ENCODE data around the gene DMP1.

DMP1 gene

DNA sequence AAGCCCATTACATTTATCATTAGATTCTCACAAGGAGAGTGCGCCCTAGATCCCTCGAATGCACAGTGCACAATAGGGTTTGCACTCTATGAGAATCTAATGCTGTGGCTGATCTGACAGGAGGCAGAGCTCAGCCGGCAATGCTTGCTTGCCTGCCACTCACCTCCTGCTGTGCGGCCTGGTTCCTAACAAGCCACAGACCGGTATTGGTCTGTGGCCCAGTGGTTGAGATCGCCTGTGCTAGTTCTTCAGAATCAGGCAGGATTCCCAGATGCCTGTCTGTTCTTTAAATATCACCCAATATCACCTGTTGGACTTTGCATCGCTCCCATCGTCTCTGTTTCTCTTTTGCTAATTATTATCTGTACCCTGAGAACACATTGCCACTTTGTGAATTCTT lies 27.8 kb upstream of the DMP1 start:
- Histone ChIP-seq H3K27me3 (replicated peaks in 2 of 5; ENCODE audit: control insufficient read depth in 4 of 5, insufficient read depth in 5 of 5, low read length in 4 of 5) (no peaks in the 10 kb centered on the region), H3K4me3 (ENCODE audit: control insufficient read depth in 1 of 7, extremely low read depth in 1 of 7, insufficient read depth in 4 of 7, low read depth in 2 of 7, low read length in 6 of 7) (no peak overlapping the region), H3K4me1 (ENCODE audit: control extremely low read depth in 1 of 4, control insufficient read depth in 4 of 4, insufficient read depth in 4 of 4, low read length in 3 of 4) (peaks cover 0 to 7% (median 0%) of the 10 kb centered on the region in 4 experiments), H3K9me3 (ENCODE audit: control extremely low read depth in 1 of 5, control insufficient read depth in 4 of 5, insufficient read depth in 2 of 5, low read depth in 1 of 5, low read length in 4 of 5) (no peaks in the 10 kb centered on the region), H3K36me3 (ENCODE audit: control insufficient read depth in 4 of 4, insufficient read depth in 4 of 4, low read length in 3 of 4) (no peaks in the 10 kb centered on the region), H3K27ac (ENCODE audit: insufficient read depth in 1 of 2, low read depth in 1 of 2, low read length in 2 of 2, poor library complexity in 1 of 2, severe bottlenecking in 2 of 2) (no peak overlapping the region)
- CTCF ChIA-PET, result no interaction called here
- no peak for DNase-seq
- WGBS (ENCODE audit: insufficient coverage), result 98% methylated on average over 8 of the region's 8 CpGs
- POLR2A ChIA-PET, result no interaction called here

DNA sequence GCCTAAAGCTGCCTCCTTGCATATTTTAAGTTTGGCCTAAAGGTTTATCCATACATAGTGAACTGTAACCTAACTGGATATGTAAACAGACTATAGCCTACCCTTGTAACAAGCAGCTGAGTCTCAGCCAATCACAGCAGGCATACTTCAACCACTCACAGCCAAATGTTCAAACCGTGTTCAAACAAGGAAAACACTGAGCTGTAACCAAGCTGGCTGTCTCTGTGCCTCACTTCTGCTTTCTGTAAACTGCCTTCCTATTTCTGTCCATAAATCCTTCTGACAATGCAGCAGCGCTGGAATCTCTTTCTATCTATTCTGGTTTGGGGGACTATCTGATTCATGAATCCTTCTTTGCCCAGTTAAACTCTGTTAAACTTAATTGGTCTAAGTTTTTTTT lies 25.4 kb upstream of the DMP1 start:
- Histone ChIP-seq H3K27me3 (replicated peaks in 2 of 5; ENCODE audit: control insufficient read depth in 4 of 5, insufficient read depth in 5 of 5, low read length in 4 of 5) (no peaks in the 10 kb centered on the region), H3K4me1 (ENCODE audit: control extremely low read depth in 1 of 4, control insufficient read depth in 4 of 4, insufficient read depth in 4 of 4, low read length in 3 of 4) (peaks cover 0 to 7% (median 0%) of the 10 kb centered on the region in 4 experiments), H3K36me3 (ENCODE audit: control insufficient read depth in 4 of 4, insufficient read depth in 4 of 4, low read length in 3 of 4) (no peaks in the 10 kb centered on the region), H3K9me3 (ENCODE audit: control extremely low read depth in 1 of 5, control insufficient read depth in 4 of 5, insufficient read depth in 2 of 5, low read depth in 1 of 5, low read length in 4 of 5) (no peaks in the 10 kb centered on the region), H3K4me3 (ENCODE audit: control insufficient read depth in 1 of 7, extremely low read depth in 1 of 7, insufficient read depth in 4 of 7, low read depth in 2 of 7, low read length in 6 of 7) (no peak overlapping the region), H3K27ac (ENCODE audit: insufficient read depth in 1 of 2, low read depth in 1 of 2, low read length in 2 of 2, poor library complexity in 1 of 2, severe bottlenecking in 2 of 2) (no peak overlapping the region)
- ChIA-PET POLR2A (interaction anchor here (0.5 to 1.5 kb wide), 3 partner anchors 15 to 323 kb away, joined by 3 to 5 read pairs (median 4); partner anchors contain the start of gene DMP1), CTCF (interaction anchor here (0.6 kb wide), 1 partner anchor 10 kb away, joined by 4 read pairs; no protein-coding TSS in a partner anchor)
- DNase-seq, result peak; percentile 3 to 59 (median 49)
- 0% methylated on average over 1 of the region's 2 CpGs for WGBS (ENCODE audit: insufficient coverage)

DNA sequence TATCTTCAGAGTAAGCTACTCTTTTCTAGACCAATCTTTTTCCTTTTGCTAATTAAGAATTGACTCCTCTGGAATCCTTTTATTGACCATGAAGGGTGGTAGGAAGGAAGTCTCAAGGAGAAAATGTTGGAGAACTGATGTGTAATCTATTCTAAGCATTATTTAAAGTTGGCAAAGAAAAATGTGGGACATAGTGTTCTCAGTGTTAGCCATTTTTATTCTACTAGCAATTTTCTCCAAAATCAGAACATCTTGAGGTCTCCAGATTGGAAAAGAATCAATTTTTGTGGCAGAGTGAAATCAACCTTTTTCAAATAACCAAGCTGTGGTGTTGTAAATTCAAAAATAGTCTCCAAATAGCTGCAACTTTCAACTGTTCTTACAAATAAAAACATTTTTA lies 18.4 kb upstream of the DMP1 start:
- H3K36me3 ChIP-seq (ENCODE audit: control insufficient read depth in 4 of 4, insufficient read depth in 4 of 4, low read length in 3 of 4), result no peaks in the 10 kb centered on the region
- no peaks in the 10 kb centered on the region for H3K27me3 ChIP-seq (replicated peaks in 2 of 5; ENCODE audit: control insufficient read depth in 4 of 5, insufficient read depth in 5 of 5, low read length in 4 of 5)
- no peak for DNase-seq
- ChIA-PET CTCF (no interaction called here), POLR2A (no interaction called here)
- H3K4me3 ChIP-seq (ENCODE audit: control insufficient read depth in 1 of 7, extremely low read depth in 1 of 7, insufficient read depth in 4 of 7, low read depth in 2 of 7, low read length in 6 of 7), result no peak overlapping the region
- H3K9me3 ChIP-seq (ENCODE audit: control extremely low read depth in 1 of 5, control insufficient read depth in 4 of 5, insufficient read depth in 2 of 5, low read depth in 1 of 5, low read length in 4 of 5), result no peaks in the 10 kb centered on the region
- H3K27ac ChIP-seq (ENCODE audit: insufficient read depth in 1 of 2, low read depth in 1 of 2, low read length in 2 of 2, poor library complexity in 1 of 2, severe bottlenecking in 2 of 2), result no peak overlapping the region
- H3K4me1 ChIP-seq (ENCODE audit: control extremely low read depth in 1 of 4, control insufficient read depth in 4 of 4, insufficient read depth in 4 of 4, low read length in 3 of 4), result no peaks in the 10 kb centered on the region

DNA sequence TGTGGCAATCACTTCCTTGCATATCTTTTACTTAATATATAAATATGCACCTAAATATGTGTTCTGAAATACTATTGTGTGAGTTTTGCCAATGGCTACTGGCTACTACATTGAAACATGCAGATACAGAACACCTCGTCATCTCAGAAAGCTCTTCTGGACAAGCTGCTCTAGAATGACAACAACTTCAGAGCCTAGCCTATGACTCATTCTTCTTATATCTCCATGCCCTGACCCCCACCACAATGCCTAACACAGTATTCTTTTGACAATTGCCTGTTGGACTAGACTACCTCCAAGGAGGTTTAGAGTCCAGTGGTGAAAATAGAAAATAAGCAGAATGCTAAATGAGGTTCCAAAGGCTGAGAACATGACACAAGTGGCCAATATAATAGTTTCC lies 17.6 kb upstream of the DMP1 start:
- Histone ChIP-seq H3K27ac (ENCODE audit: insufficient read depth in 1 of 2, low read depth in 1 of 2, low read length in 2 of 2, poor library complexity in 1 of 2, severe bottlenecking in 2 of 2) (no peak overlapping the region), H3K9me3 (ENCODE audit: control extremely low read depth in 1 of 5, control insufficient read depth in 4 of 5, insufficient read depth in 2 of 5, low read depth in 1 of 5, low read length in 4 of 5) (no peaks in the 10 kb centered on the region), H3K27me3 (replicated peaks in 2 of 5; ENCODE audit: control insufficient read depth in 4 of 5, insufficient read depth in 5 of 5, low read length in 4 of 5) (no peaks in the 10 kb centered on the region), H3K4me3 (ENCODE audit: control insufficient read depth in 1 of 7, extremely low read depth in 1 of 7, insufficient read depth in 4 of 7, low read depth in 2 of 7, low read length in 6 of 7) (no peak overlapping the region), H3K36me3 (ENCODE audit: control insufficient read depth in 4 of 4, insufficient read depth in 4 of 4, low read length in 3 of 4) (no peaks in the 10 kb centered on the region), H3K4me1 (ENCODE audit: control extremely low read depth in 1 of 4, control insufficient read depth in 4 of 4, insufficient read depth in 4 of 4, low read length in 3 of 4) (no peaks in the 10 kb centered on the region)
- ChIA-PET POLR2A (no interaction called here), CTCF (no interaction called here)
- WGBS (ENCODE audit: insufficient coverage), result 100% methylated on average over 1 of the region's 1 CpG
- DNase-seq, result peak in 1 of 3 donors; percentile 7

DNA sequence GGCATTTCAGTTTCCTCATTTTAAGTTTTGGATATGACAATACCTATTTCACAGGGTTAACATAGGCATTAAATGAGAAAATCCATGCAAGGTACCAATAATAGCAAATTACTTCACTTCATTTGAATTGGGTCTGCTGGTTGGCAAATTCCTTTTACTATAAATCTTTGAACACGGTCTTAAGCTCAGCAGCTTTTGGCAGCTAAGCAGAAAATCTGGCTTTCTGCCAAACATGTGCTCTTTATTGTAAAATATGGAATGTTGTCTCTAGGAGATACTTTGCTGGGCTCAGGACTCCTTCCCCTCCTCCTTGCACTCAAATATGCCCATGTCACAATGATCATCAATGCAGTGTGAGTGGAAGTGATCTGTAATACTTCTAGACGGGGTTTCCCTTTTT lies 16.8 kb upstream of the DMP1 start:
- CTCF ChIA-PET, result no interaction called here
- Histone ChIP-seq H3K27me3 (replicated peaks in 2 of 5; ENCODE audit: control insufficient read depth in 4 of 5, insufficient read depth in 5 of 5, low read length in 4 of 5) (no peaks in the 10 kb centered on the region), H3K4me3 (ENCODE audit: control insufficient read depth in 1 of 7, extremely low read depth in 1 of 7, insufficient read depth in 4 of 7, low read depth in 2 of 7, low read length in 6 of 7) (no peak overlapping the region), H3K27ac (ENCODE audit: insufficient read depth in 1 of 2, low read depth in 1 of 2, low read length in 2 of 2, poor library complexity in 1 of 2, severe bottlenecking in 2 of 2) (no peak overlapping the region), H3K36me3 (ENCODE audit: control insufficient read depth in 4 of 4, insufficient read depth in 4 of 4, low read length in 3 of 4) (no peaks in the 10 kb centered on the region), H3K4me1 (ENCODE audit: control extremely low read depth in 1 of 4, control insufficient read depth in 4 of 4, insufficient read depth in 4 of 4, low read length in 3 of 4) (no peaks in the 10 kb centered on the region), H3K9me3 (ENCODE audit: control extremely low read depth in 1 of 5, control insufficient read depth in 4 of 5, insufficient read depth in 2 of 5, low read depth in 1 of 5, low read length in 4 of 5) (no peaks in the 10 kb centered on the region)
- POLR2A ChIA-PET, result no interaction called here
- peak in 2 of 3 donors; percentile 2 to 6 for DNase-seq
- WGBS (ENCODE audit: insufficient coverage), result no CpG with 5 or more reads among the region's 2 CpGs

DNA sequence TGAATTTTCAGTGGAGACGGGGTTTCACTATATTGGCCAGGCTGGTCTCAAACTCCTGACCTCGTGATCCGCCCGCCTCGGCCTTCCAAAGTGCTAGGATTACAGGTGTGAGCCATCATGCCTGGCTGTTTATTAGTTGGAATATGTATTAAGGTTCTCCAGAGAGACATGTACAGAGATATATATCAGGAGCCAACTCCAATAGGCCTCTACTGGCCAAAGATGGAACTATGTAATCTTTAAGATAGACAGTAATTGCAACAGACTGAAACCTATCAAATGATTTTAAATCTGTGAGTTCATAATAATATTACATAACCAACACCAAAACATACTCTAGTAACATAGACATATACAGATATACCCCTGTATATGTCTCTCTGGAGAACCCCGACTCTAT lies 5.8 kb upstream of the DMP1 start:
- Histone ChIP-seq H3K4me1 (ENCODE audit: control extremely low read depth in 1 of 4, control insufficient read depth in 4 of 4, insufficient read depth in 4 of 4, low read length in 3 of 4) (no peaks in the 10 kb centered on the region), H3K27me3 (replicated peaks in 2 of 5; ENCODE audit: control insufficient read depth in 4 of 5, insufficient read depth in 5 of 5, low read length in 4 of 5) (no peaks in the 10 kb centered on the region), H3K4me3 (ENCODE audit: control insufficient read depth in 1 of 7, extremely low read depth in 1 of 7, insufficient read depth in 4 of 7, low read depth in 2 of 7, low read length in 6 of 7) (no peak overlapping the region), H3K36me3 (ENCODE audit: control insufficient read depth in 4 of 4, insufficient read depth in 4 of 4, low read length in 3 of 4) (no peaks in the 10 kb centered on the region), H3K27ac (ENCODE audit: insufficient read depth in 1 of 2, low read depth in 1 of 2, low read length in 2 of 2, poor library complexity in 1 of 2, severe bottlenecking in 2 of 2) (no peak overlapping the region), H3K9me3 (ENCODE audit: control extremely low read depth in 1 of 5, control insufficient read depth in 4 of 5, insufficient read depth in 2 of 5, low read depth in 1 of 5, low read length in 4 of 5) (peaks cover 0 to 1% (median 0%) of the 10 kb centered on the region in 5 experiments)
- no peak for DNase-seq
- CTCF ChIA-PET, result no interaction called here
- WGBS (ENCODE audit: insufficient coverage), result 100% methylated on average over 1 of the region's 6 CpGs
- POLR2A ChIA-PET, result no interaction called here

DNA sequence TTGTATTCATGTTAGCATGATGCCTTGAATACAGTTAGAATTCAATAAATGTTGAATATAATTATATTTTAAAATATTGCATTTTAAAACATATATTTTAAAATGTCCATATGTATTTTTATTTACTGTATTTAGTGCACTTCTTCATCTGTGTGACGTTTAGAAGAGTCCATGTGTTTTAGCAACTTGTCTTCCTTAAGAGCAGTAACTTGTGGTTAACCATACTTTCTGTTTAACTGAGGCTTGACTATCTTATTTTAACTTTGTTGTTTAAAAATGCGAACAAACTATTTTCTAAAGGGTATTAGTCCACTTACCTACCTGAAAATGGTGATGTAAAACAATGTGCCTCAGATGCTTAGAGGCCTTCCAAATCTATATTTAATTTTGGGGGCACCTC lies 858 bp downstream of the DMP1 start:
- Histone ChIP-seq H3K27me3 (replicated peaks in 2 of 5; ENCODE audit: control insufficient read depth in 4 of 5, insufficient read depth in 5 of 5, low read length in 4 of 5) (no peaks in the 10 kb centered on the region), H3K9me3 (ENCODE audit: control extremely low read depth in 1 of 5, control insufficient read depth in 4 of 5, insufficient read depth in 2 of 5, low read depth in 1 of 5, low read length in 4 of 5) (no peaks in the 10 kb centered on the region), H3K27ac (ENCODE audit: insufficient read depth in 1 of 2, low read depth in 1 of 2, low read length in 2 of 2, poor library complexity in 1 of 2, severe bottlenecking in 2 of 2) (no peak overlapping the region), H3K4me3 (ENCODE audit: control insufficient read depth in 1 of 7, extremely low read depth in 1 of 7, insufficient read depth in 4 of 7, low read depth in 2 of 7, low read length in 6 of 7) (no peak overlapping the region), H3K4me1 (ENCODE audit: control extremely low read depth in 1 of 4, control insufficient read depth in 4 of 4, insufficient read depth in 4 of 4, low read length in 3 of 4) (no peaks in the 10 kb centered on the region), H3K36me3 (ENCODE audit: control insufficient read depth in 4 of 4, insufficient read depth in 4 of 4, low read length in 3 of 4) (no peaks in the 10 kb centered on the region)
- POLR2A ChIA-PET, result no interaction called here
- WGBS (ENCODE audit: insufficient coverage), result no CpG with 5 or more reads among the region's 2 CpGs
- DNase-seq, result no peak
- CTCF ChIA-PET, result no interaction called here

Data from common myeloid progenitor, CD34-positive (primary cell).